ENCODE measurements around the gene CCDC73. TPM values are rescaled to one million over a fixed set of nuclear protein-coding genes. Genes with fewer than 3 reads are reported as not detected.

The CCDC73 gene
- total RNA-seq, 1 donor from 2014 or later, result not detected

GRCh38 chr11:32817181-32817851 is 22.9 kb upstream of the CCDC73 start:
- Mint-ChIP-seq H3K9me3 (ENCODE audit: low read depth) (no peaks in the 10 kb centered on the region), H3K4me3 (ENCODE audit: low read depth) (no peak overlapping the region), H3K27me3 (peaks cover 17% of the 10 kb centered on the region), H3K36me3 (ENCODE audit: insufficient read depth) (no peaks in the 10 kb centered on the region), H3K4me1 (ENCODE audit: low read depth) (no peaks in the 10 kb centered on the region), H3K27ac (no peak overlapping the region)
- DNase-seq (ENCODE audit: low spot score, unreplicated experiment), result no peak
- TF ChIP-seq CTCF (IDR thresholded peaks at IDR 0.05; ENCODE audit: unreplicated experiment), result no peak

- peak; percentile 45 for DNase-seq (ENCODE audit: low spot score, unreplicated experiment)
- Mint-ChIP-seq H3K36me3 (ENCODE audit: insufficient read depth) (no peaks in the 10 kb centered on the region), H3K4me1 (ENCODE audit: low read depth) (no peaks in the 10 kb centered on the region), H3K27me3 (peaks cover 3% of the 10 kb centered on the region), H3K9me3 (ENCODE audit: low read depth) (no peaks in the 10 kb centered on the region), H3K27ac (no peak overlapping the region), H3K4me3 (ENCODE audit: low read depth) (no peak overlapping the region)
- TF ChIP-seq CTCF (IDR thresholded peaks at IDR 0.05; ENCODE audit: unreplicated experiment), result peak; percentile 81
Measured at GRCh38 chr11:32809313-32809712, 14.9 kb upstream of the CCDC73 start.

GRCh38 chr11:32796425-32796824 is 2.0 kb upstream of the CCDC73 start:
- no peak for DNase-seq (ENCODE audit: low spot score, unreplicated experiment)
- H3K9me3 Mint-ChIP-seq (ENCODE audit: low read depth), result no peaks in the 10 kb centered on the region
- H3K27me3 Mint-ChIP-seq, result peaks cover 15% of the 10 kb centered on the region
- H3K36me3 Mint-ChIP-seq (ENCODE audit: insufficient read depth), result no peaks in the 10 kb centered on the region
- no peak for TF ChIP-seq CTCF (IDR thresholded peaks at IDR 0.05; ENCODE audit: unreplicated experiment)
- H3K4me3 Mint-ChIP-seq (ENCODE audit: low read depth), result no peak overlapping the region
- peaks cover 6% of the 10 kb centered on the region for H3K4me1 Mint-ChIP-seq (ENCODE audit: low read depth)
- H3K27ac Mint-ChIP-seq, result no peak overlapping the region

GRCh38 chr11:32792948-32793475 is 1.4 kb downstream of the CCDC73 start:
- H3K4me1 Mint-ChIP-seq (ENCODE audit: low read depth), result peaks cover 6% of the 10 kb centered on the region
- peak; percentile 31 for DNase-seq (ENCODE audit: low spot score, unreplicated experiment)
- no peaks in the 10 kb centered on the region for H3K9me3 Mint-ChIP-seq (ENCODE audit: low read depth)

More at GRCh38 chr11:32792948-32793475, 1.4 kb downstream of the CCDC73 start:
- peak; percentile 83 for TF ChIP-seq CTCF (IDR thresholded peaks at IDR 0.05; ENCODE audit: unreplicated experiment)
- no peak overlapping the region for H3K4me3 Mint-ChIP-seq (ENCODE audit: low read depth)
- no peak overlapping the region for H3K27ac Mint-ChIP-seq
- H3K27me3 Mint-ChIP-seq, result peaks cover 19% of the 10 kb centered on the region
- H3K36me3 Mint-ChIP-seq (ENCODE audit: insufficient read depth), result no peaks in the 10 kb centered on the region
